GM19468 (cell line): Measurements from ENCODE around the gene BBOF1.
A peak's percentile ranks its signal among the peaks of the same experiment; 100 is the strongest.
"Not testable (repeated sequence)": the region's sequence is repeated elsewhere in the genome, so short reads cannot be mapped to it uniquely, and the experiment has no call there.

Source experiments
- ATAC-seq: cut with Tn5 transposase; IDR thresholded peaks from one replicate; pipeline ENCODE4 v1.9.1; 2021; ENCODE audit warnings: mild to moderate bottlenecking, moderate library complexity, moderate number of reproducible peaks; ENCODE audit not compliant: unreplicated experiment; ENCODE audit errors: extremely low read depth

BBOF1 gene, protein sequence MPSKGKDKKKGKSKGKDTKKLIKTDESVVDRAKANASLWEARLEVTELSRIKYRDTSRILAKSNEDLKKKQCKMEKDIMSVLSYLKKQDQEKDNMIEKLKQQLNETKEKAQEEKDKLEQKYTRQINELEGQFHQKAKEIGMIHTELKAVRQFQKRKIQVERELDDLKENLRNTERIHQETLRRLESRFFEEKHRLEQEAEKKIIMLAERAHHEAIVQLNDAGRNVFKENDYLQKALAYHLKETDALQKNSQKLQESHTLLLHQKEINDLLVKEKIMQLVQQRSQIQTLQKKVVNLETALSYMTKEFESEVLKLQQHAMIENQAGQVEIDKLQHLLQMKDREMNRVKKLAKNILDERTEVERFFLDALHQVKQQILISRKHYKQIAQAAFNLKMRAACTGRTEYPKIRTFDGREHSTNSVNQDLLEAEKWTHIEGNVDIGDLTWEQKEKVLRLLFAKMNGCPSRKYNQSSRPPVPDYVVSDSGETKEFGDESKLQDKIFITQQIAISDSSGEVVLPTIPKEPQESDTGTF

GRCh38 chr14:74018586-74019407, at the start of gene BBOF1, which contains the start of gene ENTPD5:
Gene BBOF1 (plus strand): TSS chr14:74019349. CDS start chr14:74019479, 130 bp downstream.
Gene ENTPD5 (minus strand): TSS chr14:74019288. CDS start chr14:73988102, 31,186 bp downstream.
- ATAC-seq, result peak; percentile 80

GRCh38 chr14:73973497-73973896, 45.7 kb upstream of the BBOF1 start:
- ATAC-seq, result no peak

GRCh38 chr14:73976125-73976524, 43.0 kb upstream of the BBOF1 start:
- ATAC-seq, result no peak

DNA sequence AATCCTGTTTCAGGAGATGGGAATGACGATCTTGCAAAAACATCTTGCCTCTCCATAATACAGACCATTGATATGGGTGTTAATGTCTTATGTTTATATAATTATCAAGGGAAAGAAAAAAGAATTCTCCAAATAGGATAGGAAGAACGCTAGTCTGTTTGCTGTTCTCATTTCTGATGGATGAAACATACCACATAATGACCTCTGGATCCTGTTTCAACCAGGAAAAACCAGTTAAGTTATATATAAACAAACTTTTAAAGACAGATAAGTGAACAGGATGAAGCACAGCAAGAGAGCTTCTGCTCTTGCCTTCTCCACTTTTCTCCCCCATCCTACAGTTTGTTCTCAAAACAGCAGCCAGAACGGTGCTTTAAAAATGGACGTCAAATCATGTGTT, 41.3 kb upstream of the BBOF1 start:
- no peak for ATAC-seq

GRCh38 chr14:73988065-73988464, 31.1 kb upstream of the BBOF1 start:
- no peak for ATAC-seq

GRCh38 chr14:73988656-73989055, 30.5 kb upstream of the BBOF1 start:
- ATAC-seq, result not testable (repeated sequence)

- no peak for ATAC-seq
Measured at GRCh38 chr14:73991092-73991491, 28.1 kb upstream of the BBOF1 start.

- not testable (repeated sequence) for ATAC-seq
Measured at GRCh38 chr14:73994926-73995325, 24.2 kb upstream of the BBOF1 start.

GRCh38 chr14:73995977-73996378, 23.2 kb upstream of the BBOF1 start:
- ATAC-seq, result no peak

DNA sequence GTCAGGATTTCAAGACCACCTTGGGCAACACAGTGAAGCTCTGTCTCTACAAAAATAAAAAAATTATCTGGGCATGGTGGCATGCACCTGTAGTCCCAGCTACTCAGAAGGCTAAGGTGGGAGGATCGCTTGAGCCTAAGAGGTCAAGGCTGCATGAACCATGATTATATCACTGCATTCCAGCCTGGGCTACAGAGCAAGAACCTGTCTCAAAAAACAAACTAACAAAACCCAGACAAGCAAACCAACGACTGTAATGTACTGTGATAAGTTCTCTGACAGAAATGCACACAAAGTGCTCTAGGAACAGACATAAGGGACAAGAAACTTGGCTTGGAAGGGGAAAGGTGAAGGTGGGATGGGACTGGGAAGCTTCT, 22.4 kb upstream of the BBOF1 start:
- no peak for ATAC-seq

GRCh38 chr14:73997108-73997943, 21.8 kb upstream of the BBOF1 start:
- ATAC-seq, result no peak

DNA sequence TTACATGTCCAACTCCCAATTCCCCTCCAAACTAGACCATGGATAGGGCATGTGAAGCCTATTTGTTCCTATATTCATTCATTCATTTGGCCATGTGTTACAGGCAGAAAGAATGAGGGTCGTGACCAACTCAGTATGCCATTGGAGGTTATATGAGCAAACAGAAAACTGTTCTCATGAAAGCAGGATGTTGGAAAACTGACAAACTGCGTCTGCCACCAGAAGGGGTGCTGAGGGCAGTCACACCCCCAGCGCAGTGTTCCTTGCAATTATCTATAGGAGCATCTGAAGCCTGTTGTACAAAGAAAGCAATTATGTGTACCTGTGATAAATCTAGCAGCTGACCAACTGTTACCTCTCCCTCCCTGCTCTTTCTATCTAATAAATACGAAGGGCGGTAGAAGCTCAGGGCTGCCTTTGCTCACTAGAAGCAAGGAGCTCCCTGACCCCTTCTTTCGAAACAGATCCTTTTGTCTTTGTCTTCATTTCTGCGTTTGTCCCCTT, 21.2 kb upstream of the BBOF1 start:
- no peak for ATAC-seq

DNA sequence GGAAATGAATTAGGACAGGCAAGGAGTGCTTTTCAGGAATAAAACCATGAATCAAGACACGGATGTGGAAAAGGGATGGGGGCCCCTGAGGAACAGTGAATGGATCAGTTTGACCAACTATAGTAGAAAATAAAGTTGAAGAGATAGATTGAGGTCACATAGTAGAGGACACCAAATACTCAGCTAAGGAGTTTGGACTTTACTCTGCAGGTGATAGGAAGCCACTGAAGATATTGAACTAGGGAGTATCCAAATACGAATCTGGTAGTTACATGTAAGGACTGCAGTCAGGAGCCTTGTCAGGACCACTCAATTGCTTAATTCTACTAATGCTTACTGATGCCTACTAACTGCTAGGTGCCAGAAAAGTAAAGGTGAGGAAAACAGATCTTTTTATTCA, 20.4 kb upstream of the BBOF1 start:
- ATAC-seq, result no peak

DNA sequence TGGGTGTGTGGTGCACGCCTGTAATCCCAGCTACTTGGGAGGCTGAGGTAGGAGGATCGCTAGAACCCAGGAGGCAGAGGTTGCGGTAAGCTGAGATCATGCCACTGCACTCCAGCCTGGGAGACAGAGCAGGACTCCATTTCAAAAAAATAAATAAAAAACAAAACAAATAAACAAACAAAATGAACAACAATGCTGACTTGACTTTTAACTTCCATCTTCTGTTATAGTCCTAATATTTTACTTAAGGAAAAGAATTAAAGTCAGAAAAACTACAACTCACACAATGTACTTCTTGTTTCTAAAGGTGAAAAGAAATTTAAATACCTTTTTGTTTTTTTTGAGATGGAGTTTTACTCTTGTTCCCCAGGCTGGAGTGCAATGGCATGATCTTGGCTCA, 13.5 kb upstream of the BBOF1 start:
- not testable (repeated sequence) for ATAC-seq

DNA sequence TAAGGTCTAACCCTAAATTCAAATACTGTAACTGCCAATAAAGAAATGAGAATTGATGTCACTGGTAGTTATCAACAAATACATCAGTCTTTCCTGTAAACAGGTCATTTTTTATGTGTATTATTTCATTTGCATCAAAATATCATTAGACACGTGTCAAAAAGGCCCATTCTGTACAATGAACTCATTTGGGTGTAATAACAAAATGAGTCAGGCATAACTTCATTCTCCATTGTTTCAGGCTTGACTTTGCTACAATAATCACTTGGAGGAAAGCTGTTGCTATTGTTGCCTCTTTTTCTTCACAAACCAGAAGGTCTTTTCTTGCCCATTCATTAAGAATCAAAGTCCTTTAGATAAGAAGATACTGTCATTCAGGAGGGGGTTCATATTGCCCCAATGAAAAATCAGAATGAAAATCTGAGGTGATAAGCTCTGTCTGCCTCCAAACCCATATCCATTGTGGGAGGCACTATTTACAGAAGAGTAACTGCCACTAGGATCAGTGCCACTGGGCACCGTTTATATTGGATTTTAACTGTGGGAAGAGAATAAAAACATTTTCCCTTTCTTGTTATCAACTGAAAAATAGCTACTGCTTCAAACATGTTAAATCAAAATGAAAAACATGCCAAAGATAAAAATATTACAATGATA, 10.2 kb upstream of the BBOF1 start:
- ATAC-seq, result no peak

DNA sequence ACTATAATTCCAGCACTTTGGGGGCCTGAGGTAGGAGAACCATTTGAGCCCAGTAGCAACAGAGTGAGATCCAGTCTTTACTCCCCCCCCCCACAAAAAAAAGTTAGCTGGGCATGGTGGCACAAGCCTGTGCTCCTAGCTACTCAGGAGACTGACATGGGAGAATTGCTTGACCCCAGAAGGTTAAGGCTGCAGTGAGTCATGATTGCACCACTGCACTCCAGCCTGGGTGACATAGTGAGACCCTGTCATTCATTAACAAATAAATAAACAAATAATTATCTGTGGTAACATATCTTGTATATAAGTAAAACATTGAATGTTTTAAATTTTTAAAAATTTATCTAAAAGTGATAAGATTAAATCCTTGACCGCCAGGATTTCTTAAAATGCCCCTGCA, 4.8 kb upstream of the BBOF1 start:
- ATAC-seq, result no peak

DNA sequence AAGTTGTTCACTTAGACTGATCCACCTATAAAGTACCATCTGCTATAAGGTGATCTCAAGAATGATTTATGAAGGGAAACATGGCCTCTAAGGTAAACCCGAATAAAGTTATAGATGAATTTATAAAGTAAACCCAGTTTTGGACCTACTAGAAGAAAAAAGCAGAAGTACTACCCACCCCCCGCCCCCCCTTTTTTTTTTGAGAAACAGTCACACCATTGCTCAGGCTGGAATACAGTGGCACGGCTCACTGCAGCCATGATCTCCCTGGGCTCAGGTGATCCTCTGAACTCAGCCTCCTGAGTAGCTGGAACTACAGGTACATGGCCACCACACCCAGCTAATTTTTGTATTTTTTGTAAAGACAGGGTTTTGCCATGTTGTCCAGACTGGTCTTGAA, 4.0 kb upstream of the BBOF1 start:
- no peak for ATAC-seq

- no peak for ATAC-seq
Measured at GRCh38 chr14:74015963-74016362, 3.2 kb upstream of the BBOF1 start.

- ATAC-seq, result no peak
Measured at GRCh38 chr14:74018174-74018585, 969 bp upstream of the BBOF1 start.
